Nephron (organoid): ENCODE measurements around the gene PCCA.
"Not testable (repeated sequence)": the region's sequence is repeated elsewhere in the genome, so short reads cannot be mapped to it uniquely, and the experiment has no call there.

Experiments used
- H3K27ac Mint-ChIP-seq, 3 experiments: 2 replicates each; pipeline ENCODE4 v1.8.0; 2020; ENCODE audit warnings: mixed read lengths in 3 of 3, mild to moderate bottlenecking in 2 of 3, moderate library complexity in 1 of 3
- H3K27me3 Mint-ChIP-seq: 2 replicates; pipeline ENCODE4 v1.8.0; 2021; ENCODE audit warnings: low read depth, mild to moderate bottlenecking, moderate library complexity, mixed read lengths
- H3K36me3 Mint-ChIP-seq: 2 replicates; pipeline ENCODE4 v1.8.0; 2020; ENCODE audit warnings: low read depth, mixed read lengths
- H3K4me1 Mint-ChIP-seq: 2 replicates; pipeline ENCODE4 v1.8.0; 2020; ENCODE audit warnings: mixed read lengths
- H3K4me3 Mint-ChIP-seq, 3 experiments: 2 replicates each; pipeline ENCODE4 v1.8.0; 2020; ENCODE audit warnings: mild to moderate bottlenecking in 3 of 3, mixed read lengths in 3 of 3, moderate library complexity in 2 of 3
- H3K9me3 Mint-ChIP-seq: 2 replicates; pipeline ENCODE4 v1.8.0; 2020; ENCODE audit warnings: mixed read lengths
- TF ChIP-seq, protein P1 (sequence below), 3 experiments: fragments of 200-600 bp; sonication (generic); IDR thresholded peaks; one replicate each; pipeline ENCODE4 v1.5.0; 2021; ENCODE audit warnings: antibody characterized with exemption in 3 of 3; ENCODE audit not compliant: unreplicated experiment in 3 of 3

Gene PCCA

DNA sequence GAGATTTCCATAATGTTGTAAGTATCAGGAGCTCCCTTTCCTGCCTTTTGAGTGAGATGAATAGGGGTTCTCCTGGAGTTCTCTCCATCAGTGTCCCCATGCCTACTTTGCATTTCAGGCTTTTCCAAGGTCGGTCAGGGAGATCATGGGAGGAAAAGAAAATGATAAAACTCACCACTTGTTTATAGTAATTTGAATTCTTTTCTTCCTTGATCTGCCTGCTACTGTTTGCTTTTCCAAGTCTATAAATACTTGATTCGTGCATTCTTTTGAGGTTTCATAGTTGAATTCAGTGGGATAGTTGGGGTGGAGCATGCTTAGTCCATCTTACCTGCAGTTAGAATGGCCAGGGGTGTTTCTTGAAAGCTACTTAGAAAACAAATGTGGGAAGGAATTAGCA lies 51.5 kb downstream of the PCCA start:
- no peak overlapping the region for H3K4me3 Mint-ChIP-seq
- H3K9me3 Mint-ChIP-seq: peaks cover 27% of the 10 kb centered on the region
- no peaks in the 10 kb centered on the region for H3K27me3 Mint-ChIP-seq

DNA sequence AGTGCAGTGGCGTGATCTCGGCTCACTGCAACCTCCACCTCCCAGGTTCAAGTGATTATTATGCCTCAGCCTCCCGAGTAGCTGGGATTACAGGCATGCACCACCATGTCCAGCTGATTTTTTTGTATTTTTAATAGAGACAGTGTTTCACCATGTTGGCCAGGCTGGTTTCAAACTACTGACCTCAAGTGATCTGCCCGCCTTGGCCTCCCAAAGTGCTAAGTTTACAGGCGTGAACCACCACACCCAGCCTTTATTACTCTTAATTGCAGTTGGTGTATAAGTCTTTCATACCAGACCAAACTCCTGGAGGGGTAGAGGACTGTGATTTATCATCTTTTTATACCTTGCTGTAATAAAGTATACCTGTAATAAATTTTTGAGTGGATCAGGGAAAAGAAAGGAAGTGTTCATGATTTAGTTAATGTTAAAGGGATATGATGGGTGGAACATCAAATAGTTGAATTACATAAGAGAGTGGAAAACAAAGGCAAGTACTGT lies 52.6 kb downstream of the PCCA start:
- not testable (repeated sequence) for H3K27me3 Mint-ChIP-seq, H3K4me1 Mint-ChIP-seq, H3K4me3 Mint-ChIP-seq
- Mint-ChIP-seq H3K36me3 (peaks cover 64% of the 10 kb centered on the region), H3K9me3 (peaks cover 28% of the 10 kb centered on the region), H3K27ac (peak overlapping the region in 1 of 3 experiments; percentile 3)

More for the DNA sequence above, 51.5 kb downstream of the PCCA start:
- peaks cover 64% of the 10 kb centered on the region for H3K36me3 Mint-ChIP-seq
- TF ChIP-seq, protein P1, sequence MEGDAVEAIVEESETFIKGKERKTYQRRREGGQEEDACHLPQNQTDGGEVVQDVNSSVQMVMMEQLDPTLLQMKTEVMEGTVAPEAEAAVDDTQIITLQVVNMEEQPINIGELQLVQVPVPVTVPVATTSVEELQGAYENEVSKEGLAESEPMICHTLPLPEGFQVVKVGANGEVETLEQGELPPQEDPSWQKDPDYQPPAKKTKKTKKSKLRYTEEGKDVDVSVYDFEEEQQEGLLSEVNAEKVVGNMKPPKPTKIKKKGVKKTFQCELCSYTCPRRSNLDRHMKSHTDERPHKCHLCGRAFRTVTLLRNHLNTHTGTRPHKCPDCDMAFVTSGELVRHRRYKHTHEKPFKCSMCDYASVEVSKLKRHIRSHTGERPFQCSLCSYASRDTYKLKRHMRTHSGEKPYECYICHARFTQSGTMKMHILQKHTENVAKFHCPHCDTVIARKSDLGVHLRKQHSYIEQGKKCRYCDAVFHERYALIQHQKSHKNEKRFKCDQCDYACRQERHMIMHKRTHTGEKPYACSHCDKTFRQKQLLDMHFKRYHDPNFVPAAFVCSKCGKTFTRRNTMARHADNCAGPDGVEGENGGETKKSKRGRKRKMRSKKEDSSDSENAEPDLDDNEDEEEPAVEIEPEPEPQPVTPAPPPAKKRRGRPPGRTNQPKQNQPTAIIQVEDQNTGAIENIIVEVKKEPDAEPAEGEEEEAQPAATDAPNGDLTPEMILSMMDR (IDR thresholded peaks at IDR 0.05; ENCODE audit: unreplicated experiment in 3 of 3): no peak
- no peaks in the 10 kb centered on the region for H3K4me1 Mint-ChIP-seq
- peak overlapping the region in 1 of 3 experiments; percentile 16 for H3K27ac Mint-ChIP-seq

DNA sequence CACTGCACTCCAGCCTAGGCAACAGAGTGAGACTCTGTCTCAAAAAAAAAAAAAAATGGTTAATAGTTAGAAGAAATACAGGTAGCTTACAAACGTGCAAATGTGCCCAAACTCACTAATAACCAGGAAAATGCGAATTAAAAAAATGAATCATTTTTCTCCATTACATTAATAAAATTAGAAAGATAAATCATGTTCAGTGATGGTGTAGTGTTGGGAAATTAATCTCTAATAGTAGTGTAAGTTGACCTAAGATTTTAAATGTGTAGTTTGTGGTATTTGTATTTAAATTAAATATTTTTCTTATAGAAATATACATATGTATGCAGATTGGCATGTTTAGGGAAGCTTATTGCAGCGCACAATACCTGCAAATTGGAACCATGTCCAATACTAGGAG lies 57.6 kb downstream of the PCCA start:
- TF ChIP-seq, protein P1 (IDR thresholded peaks at IDR 0.05; ENCODE audit: unreplicated experiment in 3 of 3): no peak
- Mint-ChIP-seq H3K27me3 (no peaks in the 10 kb centered on the region), H3K36me3 (peaks cover 56% of the 10 kb centered on the region), H3K4me1 (no peaks in the 10 kb centered on the region), H3K9me3 (peaks cover 14% of the 10 kb centered on the region), H3K4me3 (no peak overlapping the region), H3K27ac (no peak overlapping the region)

DNA sequence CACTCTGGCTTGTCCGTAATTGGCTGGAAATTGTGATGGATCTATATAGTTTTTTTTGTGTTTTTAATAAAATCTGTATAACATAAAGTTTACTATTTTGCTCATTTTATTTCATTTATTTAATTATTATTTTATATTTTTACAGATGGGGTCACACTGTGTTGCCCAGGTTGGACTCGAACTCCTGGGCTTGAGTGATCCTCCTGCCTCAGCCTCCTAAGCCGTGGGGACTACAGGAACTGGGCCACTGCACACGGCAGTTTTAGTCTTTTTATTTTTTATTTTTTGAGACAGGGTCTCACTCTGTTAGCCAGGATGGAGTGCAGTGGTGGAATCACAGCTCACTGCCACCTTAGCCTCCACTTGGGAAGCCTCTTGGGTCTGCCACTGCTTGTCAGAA lies 58.9 kb downstream of the PCCA start:
- H3K27ac Mint-ChIP-seq: no peak overlapping the region
- H3K4me3 Mint-ChIP-seq: no peak overlapping the region
- no peaks in the 10 kb centered on the region for H3K27me3 Mint-ChIP-seq
- peaks cover 54% of the 10 kb centered on the region for H3K36me3 Mint-ChIP-seq
- TF ChIP-seq, protein P1 (IDR thresholded peaks at IDR 0.05; ENCODE audit: unreplicated experiment in 3 of 3): no peak
- peaks cover 14% of the 10 kb centered on the region for H3K9me3 Mint-ChIP-seq
- H3K4me1 Mint-ChIP-seq: no peaks in the 10 kb centered on the region

DNA sequence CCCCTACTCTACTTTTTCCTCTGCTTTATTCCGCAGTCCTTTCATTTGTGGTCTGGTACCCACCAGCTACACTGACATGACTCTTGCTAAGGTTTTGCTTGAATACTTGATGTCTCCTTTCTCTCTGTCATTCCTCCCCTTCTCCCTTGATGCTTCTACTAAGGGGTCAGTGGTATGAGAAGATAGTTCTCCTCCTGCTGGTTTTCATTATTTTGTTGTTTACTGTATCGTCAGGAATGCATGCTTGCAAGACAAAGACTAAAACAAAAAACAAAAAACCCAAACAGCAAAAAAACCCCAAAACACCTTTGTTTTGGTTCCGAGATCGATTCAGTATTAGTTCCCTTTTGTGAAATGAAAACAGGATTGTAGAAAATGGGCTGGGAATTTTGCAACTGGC lies 59.5 kb downstream of the PCCA start:
- Mint-ChIP-seq H3K27me3 (no peaks in the 10 kb centered on the region), H3K27ac (no peak overlapping the region), H3K4me1 (no peaks in the 10 kb centered on the region), H3K4me3 (no peak overlapping the region), H3K9me3 (peaks cover 14% of the 10 kb centered on the region), H3K36me3 (peaks cover 52% of the 10 kb centered on the region)
- TF ChIP-seq, protein P1 (IDR thresholded peaks at IDR 0.05; ENCODE audit: unreplicated experiment in 3 of 3): no peak

DNA sequence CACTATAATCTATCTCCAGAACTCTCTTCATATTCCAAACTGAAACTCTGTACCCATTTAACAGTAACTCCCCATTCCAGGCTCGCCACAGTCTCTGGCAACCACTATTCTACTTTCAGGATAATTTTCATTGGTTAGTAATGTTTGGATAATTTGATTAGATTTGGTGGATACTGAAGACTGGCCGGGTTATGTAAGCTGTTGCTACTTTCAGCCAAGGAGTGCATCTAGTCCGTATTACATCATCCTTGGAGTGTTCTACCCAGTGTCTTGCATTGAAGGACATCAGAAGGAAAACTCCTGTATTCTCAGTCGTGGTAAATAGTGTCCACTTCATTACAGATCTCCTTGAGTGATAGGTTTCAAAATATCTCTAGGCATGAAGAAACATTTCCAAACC lies 60.5 kb downstream of the PCCA start:
- Mint-ChIP-seq H3K4me3 (no peak overlapping the region), H3K4me1 (no peaks in the 10 kb centered on the region), H3K27me3 (no peaks in the 10 kb centered on the region), H3K9me3 (peaks cover 14% of the 10 kb centered on the region), H3K27ac (no peak overlapping the region), H3K36me3 (peaks cover 48% of the 10 kb centered on the region)
- TF ChIP-seq, protein P1 (IDR thresholded peaks at IDR 0.05; ENCODE audit: unreplicated experiment in 3 of 3): no peak

DNA sequence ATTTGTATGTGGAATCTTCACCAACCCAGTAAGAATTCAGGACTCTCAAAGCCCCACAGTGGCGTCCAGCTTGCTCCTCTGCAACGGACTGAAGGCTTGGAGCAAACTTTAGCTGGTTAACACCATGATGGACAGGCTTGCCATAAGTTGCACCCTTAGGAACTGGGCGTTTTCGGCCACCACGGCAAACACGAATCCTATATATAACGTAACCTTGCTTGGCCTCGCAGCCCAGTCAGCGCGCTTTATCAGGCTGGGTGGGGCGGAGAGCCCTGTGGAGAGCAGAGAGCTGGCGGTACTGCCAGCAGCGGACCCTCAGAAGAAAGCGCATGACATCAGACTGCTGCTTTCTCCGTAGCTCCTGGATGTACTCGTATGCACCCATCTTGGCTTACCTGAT lies 61.8 kb downstream of the PCCA start:
- peaks cover 43% of the 10 kb centered on the region for H3K36me3 Mint-ChIP-seq
- H3K4me1 Mint-ChIP-seq, H3K27me3 Mint-ChIP-seq, H3K27ac Mint-ChIP-seq, H3K4me3 Mint-ChIP-seq, H3K9me3 Mint-ChIP-seq: not testable (repeated sequence)
